GM23338 (cell line): ENCODE data around the gene TXNL1.

Experiments
- CREB1 ChIP-seq: fragments of 250-450 bp; sonication (Bioruptor Pico); IDR thresholded peaks from 2 replicates; pipeline ENCODE4 v1.5.0; 2020; ENCODE audit warnings: low read depth, mild to moderate bottlenecking, moderate library complexity
- EZH2 ChIP-seq: fragments of 200-600 bp; sonication (generic); IDR thresholded peaks from one replicate; pipeline ENCODE4 v1.8.0; 2017; ENCODE audit warnings: antibody characterized with exemption, mild to moderate bottlenecking, low read depth; ENCODE audit not compliant: unreplicated experiment
- EZH2phosphoT487 ChIP-seq: fragments of 200-600 bp; sonication (generic); IDR thresholded peaks from one replicate; pipeline ENCODE4 v1.8.1; 2018; ENCODE audit warnings: antibody characterized with exemption; ENCODE audit not compliant: unreplicated experiment
- TF ChIP-seq, protein P1 (sequence below): IDR thresholded peaks from 2 replicates; pipeline ENCODE4 v1.6.1; 2016; ENCODE audit warnings: antibody characterized with exemption
- TF ChIP-seq, protein P2 (sequence below), 2 experiments: fragments of 200-600 bp in 1 of 2; sonication (generic) in 1 of 2; conservative IDR thresholded peaks; 2 replicates each; pipeline versions ENCODE4 v1.5.1 to v1.6.1; 2016 to 2017; ENCODE audit warnings: antibody characterized with exemption in 2 of 2, low read depth in 2 of 2, mild to moderate bottlenecking in 2 of 2, moderate library complexity in 1 of 2

DNA sequence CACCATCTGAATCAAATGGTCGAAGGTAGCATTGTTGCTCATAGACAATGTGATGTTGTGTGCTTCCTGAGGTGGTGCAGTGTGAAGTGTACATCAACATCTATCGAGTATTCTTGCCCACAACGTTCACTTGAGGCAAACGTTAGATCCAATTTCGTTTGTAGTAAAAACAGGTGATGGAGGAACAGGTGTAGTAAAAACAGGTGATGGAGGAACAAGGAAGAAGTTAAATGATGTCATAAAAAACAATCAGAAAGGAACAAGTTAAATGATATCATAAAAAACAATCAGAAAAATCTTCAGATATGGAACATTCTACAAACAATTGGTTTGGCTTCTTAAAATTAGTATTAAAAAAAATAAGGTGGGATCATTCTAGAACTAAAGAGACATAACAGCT, 24.1 kb upstream of the TXNL1 start:
- TF ChIP-seq EZH2 (no peak), EZH2phosphoT487 (no peak), CREB1 (CRISPR knock-in tag) (no peak)
- TF ChIP-seq, protein P1, sequence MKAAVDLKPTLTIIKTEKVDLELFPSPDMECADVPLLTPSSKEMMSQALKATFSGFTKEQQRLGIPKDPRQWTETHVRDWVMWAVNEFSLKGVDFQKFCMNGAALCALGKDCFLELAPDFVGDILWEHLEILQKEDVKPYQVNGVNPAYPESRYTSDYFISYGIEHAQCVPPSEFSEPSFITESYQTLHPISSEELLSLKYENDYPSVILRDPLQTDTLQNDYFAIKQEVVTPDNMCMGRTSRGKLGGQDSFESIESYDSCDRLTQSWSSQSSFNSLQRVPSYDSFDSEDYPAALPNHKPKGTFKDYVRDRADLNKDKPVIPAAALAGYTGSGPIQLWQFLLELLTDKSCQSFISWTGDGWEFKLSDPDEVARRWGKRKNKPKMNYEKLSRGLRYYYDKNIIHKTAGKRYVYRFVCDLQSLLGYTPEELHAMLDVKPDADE = no peak
- TF ChIP-seq, protein P2, sequence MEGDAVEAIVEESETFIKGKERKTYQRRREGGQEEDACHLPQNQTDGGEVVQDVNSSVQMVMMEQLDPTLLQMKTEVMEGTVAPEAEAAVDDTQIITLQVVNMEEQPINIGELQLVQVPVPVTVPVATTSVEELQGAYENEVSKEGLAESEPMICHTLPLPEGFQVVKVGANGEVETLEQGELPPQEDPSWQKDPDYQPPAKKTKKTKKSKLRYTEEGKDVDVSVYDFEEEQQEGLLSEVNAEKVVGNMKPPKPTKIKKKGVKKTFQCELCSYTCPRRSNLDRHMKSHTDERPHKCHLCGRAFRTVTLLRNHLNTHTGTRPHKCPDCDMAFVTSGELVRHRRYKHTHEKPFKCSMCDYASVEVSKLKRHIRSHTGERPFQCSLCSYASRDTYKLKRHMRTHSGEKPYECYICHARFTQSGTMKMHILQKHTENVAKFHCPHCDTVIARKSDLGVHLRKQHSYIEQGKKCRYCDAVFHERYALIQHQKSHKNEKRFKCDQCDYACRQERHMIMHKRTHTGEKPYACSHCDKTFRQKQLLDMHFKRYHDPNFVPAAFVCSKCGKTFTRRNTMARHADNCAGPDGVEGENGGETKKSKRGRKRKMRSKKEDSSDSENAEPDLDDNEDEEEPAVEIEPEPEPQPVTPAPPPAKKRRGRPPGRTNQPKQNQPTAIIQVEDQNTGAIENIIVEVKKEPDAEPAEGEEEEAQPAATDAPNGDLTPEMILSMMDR (conservative IDR thresholded peaks at IDR 0.05; ENCODE audit: low read depth in 2 of 2) = no peak
